ENCODE results near the gene SHISA7.

The SHISA7 gene

GRCh38 chr19:55460670-55461258 is 17.7 kb upstream of the SHISA7 start:
- Histone ChIP-seq H3K36me3 (ENCODE audit: control insufficient read depth, insufficient read depth, low read length) (peaks cover 8% of the 10 kb centered on the region), H3K27ac (ENCODE audit: low read depth, low read length) (peak overlapping the region; percentile 70; the same call in 1 of the 2 replicates), H3K4me3 (ENCODE audit: low read depth, low read length) (peak overlapping the region; percentile 66), H3K4me1 (ENCODE audit: control insufficient read depth, insufficient read depth, low read length) (peaks cover 37% of the 10 kb centered on the region), H3K27me3 (ENCODE audit: control insufficient read depth, insufficient read depth, low read length) (peaks cover 38% of the 10 kb centered on the region), H3K9ac (ENCODE audit: low read length) (peak overlapping the region; percentile 75), H3K9me3 (ENCODE audit: control insufficient read depth, insufficient read depth, low read depth, low read length) (no peaks in the 10 kb centered on the region)

DNA sequence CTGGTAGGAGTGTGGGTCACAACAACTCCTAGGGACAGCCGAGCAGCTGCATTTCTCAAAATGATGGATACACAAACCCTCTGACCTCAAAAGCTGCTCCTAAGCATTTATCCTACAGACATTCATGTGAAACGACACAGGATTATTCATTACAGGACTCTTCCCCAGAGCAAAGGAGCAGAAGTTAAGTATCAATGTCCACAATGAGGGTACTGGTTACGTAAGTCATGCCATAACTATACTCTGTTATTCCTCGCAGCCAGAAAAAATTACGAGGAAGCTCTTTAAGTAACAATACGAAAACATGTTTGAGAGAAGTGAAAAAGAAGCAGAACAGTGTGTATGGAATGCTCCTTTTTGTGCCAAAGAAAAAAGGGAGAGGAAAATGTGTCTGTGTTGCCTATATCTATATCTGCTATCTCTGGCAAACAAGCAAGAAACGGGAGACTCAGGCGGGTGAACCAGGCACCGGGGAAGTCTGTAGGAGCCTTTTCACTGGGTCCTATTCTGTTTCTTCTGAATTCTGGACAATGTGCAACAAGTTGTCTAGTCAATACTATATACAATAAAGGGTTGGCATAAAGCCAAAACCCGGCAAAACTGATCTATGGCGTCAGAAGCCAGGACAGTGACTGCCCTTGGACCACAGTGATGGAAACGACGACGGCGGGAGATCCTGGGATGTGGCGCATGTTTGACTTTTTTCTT is 17.0 kb upstream of the SHISA7 start:
- Histone ChIP-seq H3K36me3 (ENCODE audit: control insufficient read depth, insufficient read depth, low read length) (peaks cover 8% of the 10 kb centered on the region), H3K9ac (ENCODE audit: low read length) (no peak overlapping the region), H3K4me1 (ENCODE audit: control insufficient read depth, insufficient read depth, low read length) (peaks cover 31% of the 10 kb centered on the region), H3K27ac (ENCODE audit: low read depth, low read length) (no peak overlapping the region), H3K4me3 (ENCODE audit: low read depth, low read length) (peak overlapping the region; percentile 66), H3K27me3 (ENCODE audit: control insufficient read depth, insufficient read depth, low read length) (peaks cover 31% of the 10 kb centered on the region), H3K9me3 (ENCODE audit: control insufficient read depth, insufficient read depth, low read depth, low read length) (no peaks in the 10 kb centered on the region)

- H3K9me3 ChIP-seq (ENCODE audit: control insufficient read depth, insufficient read depth, low read depth, low read length), result no peaks in the 10 kb centered on the region
- peaks cover 28% of the 10 kb centered on the region for H3K4me1 ChIP-seq (ENCODE audit: control insufficient read depth, insufficient read depth, low read length)
- H3K27me3 ChIP-seq (ENCODE audit: control insufficient read depth, insufficient read depth, low read length), result peaks cover 26% of the 10 kb centered on the region
- no peak overlapping the region for H3K9ac ChIP-seq (ENCODE audit: low read length)
- peaks cover 8% of the 10 kb centered on the region for H3K36me3 ChIP-seq (ENCODE audit: control insufficient read depth, insufficient read depth, low read length)
- H3K4me3 ChIP-seq (ENCODE audit: low read depth, low read length), result no peak overlapping the region
- no peak overlapping the region for H3K27ac ChIP-seq (ENCODE audit: low read depth, low read length)
Measured at GRCh38 chr19:55459551-55459949, 16.4 kb upstream of the SHISA7 start.

- Histone ChIP-seq H3K36me3 (ENCODE audit: control insufficient read depth, insufficient read depth, low read length) (peaks cover 11% of the 10 kb centered on the region), H3K27me3 (ENCODE audit: control insufficient read depth, insufficient read depth, low read length) (peaks cover 14% of the 10 kb centered on the region; the same call in 1 of the 2 replicates), H3K4me1 (ENCODE audit: control insufficient read depth, insufficient read depth, low read length) (peaks cover 12% of the 10 kb centered on the region), H3K4me3 (ENCODE audit: low read depth, low read length) (no peak overlapping the region), H3K27ac (ENCODE audit: low read depth, low read length) (no peak overlapping the region), H3K9ac (ENCODE audit: low read length) (no peak overlapping the region), H3K9me3 (ENCODE audit: control insufficient read depth, insufficient read depth, low read depth, low read length) (no peaks in the 10 kb centered on the region)
Measured at GRCh38 chr19:55457683-55458457, 14.8 kb upstream of the SHISA7 start.

GRCh38 chr19:55456347-55456746 is 13.2 kb upstream of the SHISA7 start:
- Histone ChIP-seq H3K9ac (ENCODE audit: low read length) (no peak overlapping the region), H3K36me3 (ENCODE audit: control insufficient read depth, insufficient read depth, low read length) (peaks cover 11% of the 10 kb centered on the region), H3K27me3 (ENCODE audit: control insufficient read depth, insufficient read depth, low read length) (peaks cover 17% of the 10 kb centered on the region), H3K27ac (ENCODE audit: low read depth, low read length) (no peak overlapping the region), H3K4me1 (ENCODE audit: control insufficient read depth, insufficient read depth, low read length) (peaks cover 12% of the 10 kb centered on the region), H3K9me3 (ENCODE audit: control insufficient read depth, insufficient read depth, low read depth, low read length) (no peaks in the 10 kb centered on the region), H3K4me3 (ENCODE audit: low read depth, low read length) (no peak overlapping the region)

- H3K27me3 ChIP-seq (ENCODE audit: control insufficient read depth, insufficient read depth, low read length), result peaks cover 24% of the 10 kb centered on the region
- H3K27ac ChIP-seq (ENCODE audit: low read depth, low read length), result no peak overlapping the region
Measured at GRCh38 chr19:55455576-55456235, 12.6 kb upstream of the SHISA7 start.

GRCh38 chr19:55454787-55455243 is 11.7 kb upstream of the SHISA7 start:
- H3K9me3 ChIP-seq (ENCODE audit: control insufficient read depth, insufficient read depth, low read depth, low read length), result no peaks in the 10 kb centered on the region
- no peak overlapping the region for H3K4me3 ChIP-seq (ENCODE audit: low read depth, low read length)
- H3K9ac ChIP-seq (ENCODE audit: low read length), result no peak overlapping the region
- no peak overlapping the region for H3K27ac ChIP-seq (ENCODE audit: low read depth, low read length)
- H3K4me1 ChIP-seq (ENCODE audit: control insufficient read depth, insufficient read depth, low read length), result peaks cover 2% of the 10 kb centered on the region
- peaks cover 11% of the 10 kb centered on the region for H3K36me3 ChIP-seq (ENCODE audit: control insufficient read depth, insufficient read depth, low read length)
- H3K27me3 ChIP-seq (ENCODE audit: control insufficient read depth, insufficient read depth, low read length), result peaks cover 31% of the 10 kb centered on the region

More at GRCh38 chr19:55455576-55456235, 12.6 kb upstream of the SHISA7 start:
- Histone ChIP-seq H3K9ac (ENCODE audit: low read length) (no peak overlapping the region), H3K4me1 (ENCODE audit: control insufficient read depth, insufficient read depth, low read length) (peaks cover 11% of the 10 kb centered on the region), H3K4me3 (ENCODE audit: low read depth, low read length) (no peak overlapping the region), H3K36me3 (ENCODE audit: control insufficient read depth, insufficient read depth, low read length) (peaks cover 11% of the 10 kb centered on the region), H3K9me3 (ENCODE audit: control insufficient read depth, insufficient read depth, low read depth, low read length) (no peaks in the 10 kb centered on the region)

DNA sequence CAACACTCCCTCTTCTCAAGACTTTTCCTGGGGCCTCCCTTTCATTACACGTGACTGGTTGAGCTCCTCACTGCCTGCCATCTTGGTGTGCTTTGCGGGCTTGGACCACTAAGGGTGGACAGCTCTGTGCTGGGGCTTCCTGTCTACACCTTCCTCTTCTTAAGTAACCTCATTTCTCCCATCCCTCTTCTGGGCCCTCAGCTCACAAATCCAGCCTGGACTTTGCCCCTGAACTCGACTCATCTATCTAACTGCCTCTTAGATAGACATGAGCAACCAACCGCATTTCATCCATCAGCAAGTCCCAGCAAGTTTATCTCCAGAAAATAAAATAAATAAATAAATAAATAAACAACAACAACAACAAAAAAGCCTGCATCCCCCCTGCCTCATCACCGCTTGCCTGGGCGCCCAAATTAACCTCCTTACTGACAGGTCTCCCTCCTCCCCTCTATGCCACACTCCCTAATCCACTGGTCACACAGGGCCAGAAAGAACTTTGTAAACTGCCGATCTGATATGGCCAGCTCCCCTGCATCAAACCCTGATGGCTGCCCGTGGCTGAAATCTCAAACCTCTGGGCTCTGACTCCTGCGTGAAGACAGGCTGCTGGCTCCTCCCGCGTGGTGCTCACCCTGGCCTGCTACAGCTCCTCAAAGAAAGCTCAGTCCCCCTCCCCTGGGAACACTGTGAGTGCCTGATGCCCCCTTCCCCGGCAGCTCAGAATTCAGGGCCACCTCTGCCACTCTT is 10.6 kb upstream of the SHISA7 start:
- Histone ChIP-seq H3K4me1 (ENCODE audit: control insufficient read depth, insufficient read depth, low read length) (no peaks in the 10 kb centered on the region; the same call in 1 of the 2 replicates), H3K27ac (ENCODE audit: low read depth, low read length) (no peak overlapping the region), H3K4me3 (ENCODE audit: low read depth, low read length) (no peak overlapping the region)

GRCh38 chr19:55452749-55453346 is 9.7 kb upstream of the SHISA7 start:
- no peak overlapping the region for H3K9ac ChIP-seq (ENCODE audit: low read length)

More for the DNA sequence above, 10.6 kb upstream of the SHISA7 start:
- Histone ChIP-seq H3K9me3 (ENCODE audit: control insufficient read depth, insufficient read depth, low read depth, low read length) (no peaks in the 10 kb centered on the region), H3K36me3 (ENCODE audit: control insufficient read depth, insufficient read depth, low read length) (peaks cover 11% of the 10 kb centered on the region), H3K27me3 (ENCODE audit: control insufficient read depth, insufficient read depth, low read length) (peaks cover 43% of the 10 kb centered on the region), H3K9ac (ENCODE audit: low read length) (no peak overlapping the region)

More at GRCh38 chr19:55452749-55453346, 9.7 kb upstream of the SHISA7 start:
- Histone ChIP-seq H3K9me3 (ENCODE audit: control insufficient read depth, insufficient read depth, low read depth, low read length) (no peaks in the 10 kb centered on the region), H3K27me3 (ENCODE audit: control insufficient read depth, insufficient read depth, low read length) (peaks cover 51% of the 10 kb centered on the region), H3K36me3 (ENCODE audit: control insufficient read depth, insufficient read depth, low read length) (peaks cover 11% of the 10 kb centered on the region), H3K4me3 (ENCODE audit: low read depth, low read length) (peak overlapping the region; percentile 53), H3K27ac (ENCODE audit: low read depth, low read length) (no peak overlapping the region), H3K4me1 (ENCODE audit: control insufficient read depth, insufficient read depth, low read length) (no peaks in the 10 kb centered on the region)

Measured in HUES6 (cell line).